GM19452 (cell line): ENCODE measurements around the gene SSBP4.
"Not testable (repeated sequence)": the region's sequence is repeated elsewhere in the genome, so short reads cannot be mapped to it uniquely, and the experiment has no call there.

Source experiments
- ATAC-seq: cut with Tn5 transposase; IDR thresholded peaks from one replicate; pipeline ENCODE4 v1.9.1; 2021; ENCODE audit not compliant: unreplicated experiment

Gene SSBP4

GRCh38 chr19:18419195-18419698, at the start of gene SSBP4:
Gene SSBP4 (plus strand): TSS chr19:18419398. CDS start chr19:18419649, 251 bp downstream.
- ATAC-seq = peak; percentile 48

GRCh38 chr19:18373407-18373891, 45.7 kb upstream of the SSBP4 start:
- ATAC-seq = no peak

- peak; percentile 89 for ATAC-seq
Observed at GRCh38 chr19:18373892-18374629, 45.1 kb upstream of the SSBP4 start.

- no peak for ATAC-seq
Observed at GRCh38 chr19:18377026-18377425, 42.2 kb upstream of the SSBP4 start.

- no peak for ATAC-seq
Observed at GRCh38 chr19:18379803-18380747, 39.1 kb upstream of the SSBP4 start.

GRCh38 chr19:18380843-18381242, 38.4 kb upstream of the SSBP4 start:
- no peak for ATAC-seq

GRCh38 chr19:18383622-18384021, 35.6 kb upstream of the SSBP4 start:
- not testable (repeated sequence) for ATAC-seq

GRCh38 chr19:18384775-18385174, 34.4 kb upstream of the SSBP4 start:
- no peak for ATAC-seq

GRCh38 chr19:18385359-18385674, 33.9 kb upstream of the SSBP4 start:
- no peak for ATAC-seq

- ATAC-seq = no peak
Observed at GRCh38 chr19:18385675-18386542, 33.3 kb upstream of the SSBP4 start, which contains the start of gene GDF15. Gene GDF15 (plus strand): TSS chr19:18386158. CDS start chr19:18386190, 32 bp downstream.

GRCh38 chr19:18386543-18387271, 32.5 kb upstream of the SSBP4 start:
- no peak for ATAC-seq

- ATAC-seq = peak; percentile 55
Observed at GRCh38 chr19:18388100-18388959, 30.9 kb upstream of the SSBP4 start.

GRCh38 chr19:18388960-18389725, 30.1 kb upstream of the SSBP4 start:
- ATAC-seq = no peak

GRCh38 chr19:18389726-18390064, 29.5 kb upstream of the SSBP4 start:
- ATAC-seq = no peak

- ATAC-seq = no peak
Observed at GRCh38 chr19:18390065-18390907, 28.9 kb upstream of the SSBP4 start.

- no peak for ATAC-seq
Observed at GRCh38 chr19:18391509-18392075, 27.6 kb upstream of the SSBP4 start.

GRCh38 chr19:18392417-18392816, 26.8 kb upstream of the SSBP4 start:
- no peak for ATAC-seq
